ENCODE measurements around the gene AMOTL2.

The AMOTL2 gene

GRCh38 chr3:134346744-134347143 is 27.5 kb downstream of the AMOTL2 start:
- no peaks in the 10 kb centered on the region for H3K9me3 ChIP-seq (ENCODE audit: control insufficient read depth, low read length)
- H3K4me2 ChIP-seq (ENCODE audit: low read length), result no peak overlapping the region
- TF ChIP-seq CTCF (IDR thresholded peaks at IDR 0.05), result no peak
- no peak overlapping the region for H3K9ac ChIP-seq
- no peaks in the 10 kb centered on the region for H3K27me3 ChIP-seq (ENCODE audit: control insufficient read depth, insufficient read depth, low read length)
- no peak overlapping the region for H3K4me3 ChIP-seq (ENCODE audit: low read depth, low read length)
- no peak overlapping the region for H2AFZ ChIP-seq
- H3K36me3 ChIP-seq (ENCODE audit: control insufficient read depth, insufficient read depth, low read length), result no peaks in the 10 kb centered on the region
- no peaks in the 10 kb centered on the region for H3K79me2 ChIP-seq
- peaks cover 2% of the 10 kb centered on the region for H3K4me1 ChIP-seq
- no peak overlapping the region for H3K27ac ChIP-seq

- no peak overlapping the region for H3K4me2 ChIP-seq (ENCODE audit: low read length)
- no peak overlapping the region for H2AFZ ChIP-seq
- H3K36me3 ChIP-seq (ENCODE audit: control insufficient read depth, insufficient read depth, low read length), result no peaks in the 10 kb centered on the region
- H3K9me3 ChIP-seq (ENCODE audit: control insufficient read depth, low read length), result no peaks in the 10 kb centered on the region
- no peaks in the 10 kb centered on the region for H3K79me2 ChIP-seq
- no peak overlapping the region for H3K9ac ChIP-seq
- H3K27ac ChIP-seq, result no peak overlapping the region
- H3K4me3 ChIP-seq (ENCODE audit: low read depth, low read length), result no peak overlapping the region
- no peak for TF ChIP-seq CTCF (IDR thresholded peaks at IDR 0.05)
- H3K4me1 ChIP-seq, result no peaks in the 10 kb centered on the region
- no peaks in the 10 kb centered on the region for H3K27me3 ChIP-seq (ENCODE audit: control insufficient read depth, insufficient read depth, low read length)
These were observed 29.0 kb downstream of the AMOTL2 start for GRCh38 chr3:134345202-134345601.

- Histone ChIP-seq H3K79me2 (no peaks in the 10 kb centered on the region), H3K9ac (no peak overlapping the region), H3K4me3 (ENCODE audit: low read depth, low read length) (no peak overlapping the region), H2AFZ (no peak overlapping the region), H3K4me1 (no peaks in the 10 kb centered on the region), H3K27me3 (ENCODE audit: control insufficient read depth, insufficient read depth, low read length) (no peaks in the 10 kb centered on the region), H3K27ac (no peak overlapping the region), H3K9me3 (ENCODE audit: control insufficient read depth, low read length) (no peaks in the 10 kb centered on the region), H3K4me2 (ENCODE audit: low read length) (no peak overlapping the region), H3K36me3 (ENCODE audit: control insufficient read depth, insufficient read depth, low read length) (no peaks in the 10 kb centered on the region)
- no peak for TF ChIP-seq CTCF (IDR thresholded peaks at IDR 0.05)
These were observed 29.7 kb downstream of the AMOTL2 start for GRCh38 chr3:134344560-134344959.

- Histone ChIP-seq H3K4me3 (ENCODE audit: low read depth, low read length) (no peak overlapping the region), H3K9ac (no peak overlapping the region), H3K4me2 (ENCODE audit: low read length) (no peak overlapping the region), H3K27ac (no peak overlapping the region), H3K4me1 (no peaks in the 10 kb centered on the region), H3K27me3 (ENCODE audit: control insufficient read depth, insufficient read depth, low read length) (no peaks in the 10 kb centered on the region), H2AFZ (no peak overlapping the region), H3K36me3 (ENCODE audit: control insufficient read depth, insufficient read depth, low read length) (no peaks in the 10 kb centered on the region), H3K9me3 (ENCODE audit: control insufficient read depth, low read length) (no peaks in the 10 kb centered on the region), H3K79me2 (no peaks in the 10 kb centered on the region)
- no peak for TF ChIP-seq CTCF (IDR thresholded peaks at IDR 0.05)
These were observed 32.0 kb downstream of the AMOTL2 start for GRCh38 chr3:134342259-134342658.

- H3K36me3 ChIP-seq (ENCODE audit: control insufficient read depth, insufficient read depth, low read length), result no peaks in the 10 kb centered on the region
- H3K79me2 ChIP-seq, result no peaks in the 10 kb centered on the region
- H3K9ac ChIP-seq, result no peak overlapping the region
- H2AFZ ChIP-seq, result no peak overlapping the region
- H3K27me3 ChIP-seq (ENCODE audit: control insufficient read depth, insufficient read depth, low read length), result no peaks in the 10 kb centered on the region
- H3K9me3 ChIP-seq (ENCODE audit: control insufficient read depth, low read length), result no peaks in the 10 kb centered on the region
- no peak overlapping the region for H3K4me3 ChIP-seq (ENCODE audit: low read depth, low read length)
- TF ChIP-seq CTCF (IDR thresholded peaks at IDR 0.05), result no peak
- no peak overlapping the region for H3K27ac ChIP-seq
- no peak overlapping the region for H3K4me2 ChIP-seq (ENCODE audit: low read length)
- H3K4me1 ChIP-seq, result no peaks in the 10 kb centered on the region
These were observed 32.9 kb downstream of the AMOTL2 start for GRCh38 chr3:134341389-134341788.
